ENCODE results near the gene SEPTIN7.

SEPTIN7 gene

DNA sequence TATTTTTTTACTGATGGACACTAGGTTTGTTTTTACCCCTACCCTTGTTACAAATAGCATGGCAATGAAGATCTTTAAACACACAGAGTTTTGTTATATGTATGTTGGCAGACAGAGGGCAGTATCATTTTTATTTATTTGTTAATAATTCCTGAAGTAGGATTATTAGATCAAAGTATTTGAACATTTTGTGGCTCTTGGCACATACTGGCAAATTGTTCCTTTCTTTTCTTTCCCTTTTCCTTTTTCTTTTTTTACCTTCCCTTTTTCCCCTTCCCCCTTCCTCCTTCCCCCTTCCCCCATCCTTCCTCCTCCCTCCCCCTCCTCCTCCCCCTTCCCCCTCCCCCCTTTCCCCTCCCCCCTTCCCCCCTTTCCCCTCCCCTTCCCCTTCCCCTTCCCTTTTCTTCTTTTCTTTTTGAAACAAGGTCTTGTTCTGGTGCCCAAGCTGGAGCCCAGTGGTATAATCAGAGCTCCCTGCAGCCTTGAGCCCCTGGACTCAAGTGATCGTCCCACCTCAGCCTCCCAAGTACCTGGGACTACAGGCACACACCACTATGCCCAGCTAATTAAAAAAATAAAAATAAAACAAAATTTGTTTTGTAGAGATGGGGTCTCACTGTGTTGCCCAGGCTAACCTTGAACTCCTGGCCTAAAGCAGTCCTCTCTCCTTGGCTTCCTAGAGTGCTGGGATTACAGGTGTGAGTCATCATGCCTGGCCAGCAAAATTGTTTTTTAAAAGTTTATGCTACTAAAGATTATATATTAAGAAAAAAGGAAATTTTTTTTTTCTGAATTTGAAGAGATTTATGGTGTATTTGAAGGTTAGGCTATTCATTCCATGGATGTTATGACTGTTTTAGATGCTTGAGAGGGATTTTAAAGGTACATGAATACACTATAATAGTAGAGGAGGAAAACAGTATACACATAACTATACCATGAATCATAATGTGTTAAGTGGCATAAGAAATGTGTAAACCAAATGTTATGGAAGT is 39.3 kb downstream of the SEPTIN7 start:
- DNase-seq = no peak

DNA sequence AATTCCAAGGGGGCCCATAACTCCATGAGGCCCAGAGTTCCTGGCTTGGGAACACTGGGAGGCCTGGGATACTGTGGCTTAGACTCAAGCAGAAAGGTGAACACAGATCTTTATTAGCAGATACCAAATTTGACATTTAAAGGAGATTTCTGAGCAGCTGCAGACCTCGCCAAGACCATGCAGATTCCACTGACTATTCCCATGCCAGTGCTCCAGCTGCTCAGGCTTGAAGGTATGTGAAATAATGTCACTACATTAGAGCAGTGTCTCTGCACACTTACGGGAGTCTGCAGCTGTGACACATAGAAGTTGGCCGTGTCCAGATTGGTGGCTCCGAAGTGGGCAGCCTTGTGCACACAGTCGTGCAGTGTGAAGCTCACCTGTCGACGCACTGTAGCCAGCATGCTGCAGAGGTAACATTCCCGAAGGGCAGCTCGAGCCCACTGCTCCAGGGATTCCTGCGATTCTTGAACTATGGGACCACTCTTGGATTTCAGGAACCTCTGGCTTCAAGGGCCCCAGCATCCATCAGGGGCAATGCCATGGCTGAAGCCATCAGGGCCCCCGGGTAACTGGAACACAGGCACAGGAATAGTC is 46.1 kb downstream of the SEPTIN7 start:
- no peak for DNase-seq

DNA sequence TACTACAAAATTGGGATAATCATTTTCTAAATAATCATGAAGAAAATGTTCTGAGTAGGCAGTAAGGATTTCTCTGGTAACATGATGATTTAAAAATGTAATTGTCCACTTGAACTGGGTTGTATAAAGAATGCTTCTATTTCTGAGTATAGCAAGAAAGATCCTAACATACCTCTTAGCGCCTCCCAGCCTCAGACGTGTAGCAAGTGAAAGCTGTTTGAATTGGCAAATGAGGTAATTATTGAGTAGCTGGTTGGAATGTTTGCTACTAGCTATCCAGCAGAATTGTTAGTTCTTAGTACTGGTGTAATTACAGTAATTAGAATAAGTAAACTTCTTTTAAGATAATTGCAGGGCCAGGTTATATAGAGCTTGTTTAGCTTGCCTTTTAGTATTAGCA is 47.9 kb downstream of the SEPTIN7 start:
- DNase-seq = no peak

- DNase-seq = no peak
Measured at GRCh38 chr7:35849158-35849831, 48.4 kb downstream of the SEPTIN7 start.

- no peak for DNase-seq
Measured at GRCh38 chr7:35849954-35850353, 49.1 kb downstream of the SEPTIN7 start.
